Lower leg skin (tissue), 3 donors: ENCODE measurements around the gene NETO1.

Experiments used
- POLR2A ChIP-seq, 2 donors: fragments of 450-650 bp; IDR thresholded peaks; one replicate each; pipeline ENCODE4 v1.6.1; 2016 to 2017; ENCODE audit warnings: antibody characterized with exemption in 2 of 2, mild to moderate bottlenecking in 1 of 2, moderate library complexity in 1 of 2
- TF ChIP-seq, protein P1 (sequence below), 3 donors: fragments of 450-650 bp; IDR thresholded peaks; one replicate each; pipeline ENCODE4 v1.5.1; 2016; ENCODE audit warnings: antibody characterized with exemption in 3 of 3, mild to moderate bottlenecking in 3 of 3, moderate library complexity in 2 of 3

- TF ChIP-seq, protein P1, sequence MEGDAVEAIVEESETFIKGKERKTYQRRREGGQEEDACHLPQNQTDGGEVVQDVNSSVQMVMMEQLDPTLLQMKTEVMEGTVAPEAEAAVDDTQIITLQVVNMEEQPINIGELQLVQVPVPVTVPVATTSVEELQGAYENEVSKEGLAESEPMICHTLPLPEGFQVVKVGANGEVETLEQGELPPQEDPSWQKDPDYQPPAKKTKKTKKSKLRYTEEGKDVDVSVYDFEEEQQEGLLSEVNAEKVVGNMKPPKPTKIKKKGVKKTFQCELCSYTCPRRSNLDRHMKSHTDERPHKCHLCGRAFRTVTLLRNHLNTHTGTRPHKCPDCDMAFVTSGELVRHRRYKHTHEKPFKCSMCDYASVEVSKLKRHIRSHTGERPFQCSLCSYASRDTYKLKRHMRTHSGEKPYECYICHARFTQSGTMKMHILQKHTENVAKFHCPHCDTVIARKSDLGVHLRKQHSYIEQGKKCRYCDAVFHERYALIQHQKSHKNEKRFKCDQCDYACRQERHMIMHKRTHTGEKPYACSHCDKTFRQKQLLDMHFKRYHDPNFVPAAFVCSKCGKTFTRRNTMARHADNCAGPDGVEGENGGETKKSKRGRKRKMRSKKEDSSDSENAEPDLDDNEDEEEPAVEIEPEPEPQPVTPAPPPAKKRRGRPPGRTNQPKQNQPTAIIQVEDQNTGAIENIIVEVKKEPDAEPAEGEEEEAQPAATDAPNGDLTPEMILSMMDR (IDR thresholded peaks at IDR 0.05) = no peak
- TF ChIP-seq POLR2A (IDR thresholded peaks at IDR 0.05) = no peak
These were observed 115.6 kb downstream of the NETO1 start for GRCh38 chr18:72752220-72752619.
